BLaER1 treated with 17β-estradiol and CSF1 and Interleukin-3, amounts not matched to agents 10 nM and 100 nM (cell line): ENCODE results near the gene SLC9A2.

Experiments
- H3K27ac ChIP-seq, 11 experiments: shearing (Covaris generic); formaldehyde crosslinking; 2 replicates each; pipeline ENCODE4 v1.8.1; 2022
- H3K27me3 ChIP-seq, 11 experiments: shearing (Covaris generic); formaldehyde crosslinking; 2 replicates each; pipeline ENCODE4 v1.8.1; 2022
- H3K36me3 ChIP-seq, 11 experiments: shearing (Covaris generic); formaldehyde crosslinking; 2 replicates each; pipeline ENCODE4 v1.8.1; 2022
- H3K4me1 ChIP-seq, 10 experiments: shearing (Covaris generic); formaldehyde crosslinking; 2 replicates each; pipeline ENCODE4 v1.8.1; 2022
- H3K4me2 ChIP-seq, 11 experiments: shearing (Covaris generic); formaldehyde crosslinking; 2 replicates each; pipeline ENCODE4 v1.8.1; 2022
- H3K4me3 ChIP-seq, 10 experiments: shearing (Covaris generic); formaldehyde crosslinking; 2 replicates each; pipeline ENCODE4 v1.8.1; 2022
- H3K9ac ChIP-seq, 11 experiments: shearing (Covaris generic); formaldehyde crosslinking; 2 replicates each; pipeline ENCODE4 v1.8.1; 2022
- H3K9me3 ChIP-seq, 11 experiments: shearing (Covaris generic); formaldehyde crosslinking; replicated peaks in 1 of 11; 2 replicates each; pipeline ENCODE4 v1.8.1; 2022
- H4K20me1 ChIP-seq, 11 experiments: shearing (Covaris generic); formaldehyde crosslinking; 2 replicates each; pipeline ENCODE4 v1.8.1; 2022
- Cebpa-rat ChIP-seq, 11 experiments: shearing (Covaris generic); IDR thresholded peaks; 2 replicates each; pipeline ENCODE4 v1.8.1; 2022

SLC9A2 gene

DNA sequence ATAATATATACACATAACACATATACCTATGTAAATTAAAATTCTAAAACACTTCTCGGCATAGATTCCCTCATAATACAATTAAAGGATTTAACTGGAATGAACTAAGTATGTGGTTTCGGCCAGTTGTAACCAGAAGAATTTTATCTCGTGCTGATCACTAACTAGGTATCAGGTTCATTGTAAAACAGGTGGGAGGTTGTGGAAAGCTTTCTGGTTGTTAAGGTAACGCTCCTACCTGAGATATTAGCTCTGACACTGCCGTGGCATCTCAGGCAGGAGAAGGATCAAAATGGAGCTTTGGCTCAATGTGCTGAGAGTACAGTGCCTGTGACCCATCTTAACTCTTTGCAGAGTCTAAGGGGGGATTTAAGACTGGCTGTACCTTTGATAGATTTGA is 42.5 kb downstream of the SLC9A2 start:
- no peak for TF ChIP-seq Cebpa-rat (IDR thresholded peaks at IDR 0.05)
- H4K20me1 ChIP-seq, result no peaks in the 10 kb centered on the region
- no peaks in the 10 kb centered on the region for H3K36me3 ChIP-seq
- no peak overlapping the region for H3K27ac ChIP-seq
- peaks cover 0 to 12% (median 9%) of the 10 kb centered on the region in 10 experiments; a peak in 14 of 20 replicates for H3K4me1 ChIP-seq
- H3K9me3 ChIP-seq, result no peaks in the 10 kb centered on the region
- no peak overlapping the region for H3K9ac ChIP-seq
- no peak overlapping the region for H3K4me3 ChIP-seq
- no peak overlapping the region for H3K4me2 ChIP-seq
- H3K27me3 ChIP-seq, result no peaks in the 10 kb centered on the region

DNA sequence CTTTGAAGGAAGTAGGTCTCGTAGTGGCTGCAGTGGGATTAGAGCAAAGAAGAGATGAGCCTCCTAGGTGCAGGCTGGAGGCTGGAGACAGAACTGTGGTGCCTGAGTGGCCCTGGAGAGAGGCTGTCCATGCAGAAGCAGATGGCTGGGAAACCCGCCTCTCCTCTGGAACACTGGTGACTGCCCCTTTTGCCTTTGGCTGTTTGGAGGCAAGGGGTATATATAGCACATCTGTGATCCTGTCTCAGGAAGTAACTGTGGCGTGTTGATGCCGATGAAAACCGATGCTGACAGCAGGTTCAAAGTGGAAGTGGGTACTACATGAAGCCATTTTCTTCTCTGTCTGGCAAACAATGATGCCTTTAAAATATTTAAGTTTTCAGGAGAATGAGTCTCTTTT is 43.5 kb downstream of the SLC9A2 start:
- H3K36me3 ChIP-seq, result no peaks in the 10 kb centered on the region
- no peaks in the 10 kb centered on the region for H3K27me3 ChIP-seq
- peaks cover 0 to 12% (median 9%) of the 10 kb centered on the region in 10 experiments; a peak in 14 of 20 replicates for H3K4me1 ChIP-seq
- no peak overlapping the region for H3K27ac ChIP-seq
- H4K20me1 ChIP-seq, result no peaks in the 10 kb centered on the region
- no peaks in the 10 kb centered on the region for H3K9me3 ChIP-seq
- H3K4me2 ChIP-seq, result peak overlapping the region in 10 of 11 experiments; percentile 10 to 69 (median 42); a peak in 17 of 22 replicates
- H3K9ac ChIP-seq, result no peak overlapping the region
- no peak for TF ChIP-seq Cebpa-rat (IDR thresholded peaks at IDR 0.05)
- H3K4me3 ChIP-seq, result no peak overlapping the region

DNA sequence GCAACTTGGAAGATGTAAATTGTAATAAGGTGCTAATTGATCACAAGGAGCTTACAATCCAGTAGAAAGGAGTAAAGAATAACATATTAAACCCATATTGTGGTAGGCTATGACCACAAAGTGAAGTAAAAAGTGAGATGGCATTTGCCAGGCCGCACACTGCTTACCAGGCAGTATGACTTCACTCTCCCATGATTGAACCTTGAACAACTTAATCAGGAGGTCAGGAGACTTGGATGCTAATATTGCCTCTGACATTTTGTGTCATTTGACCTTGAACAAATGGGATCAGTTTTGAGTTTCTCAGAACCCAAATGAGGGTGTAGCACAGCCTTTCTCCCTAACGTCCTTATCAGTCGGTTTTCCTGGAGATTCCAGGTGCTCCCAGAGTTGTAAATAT is 44.0 kb downstream of the SLC9A2 start:
- H3K4me1 ChIP-seq, result peaks cover 0 to 12% (median 9%) of the 10 kb centered on the region in 10 experiments; a peak in 14 of 20 replicates
- no peaks in the 10 kb centered on the region for H3K9me3 ChIP-seq
- H3K27me3 ChIP-seq, result no peaks in the 10 kb centered on the region
- no peak overlapping the region for H3K9ac ChIP-seq
- no peaks in the 10 kb centered on the region for H4K20me1 ChIP-seq
- peak overlapping the region in 9 of 11 experiments; percentile 10 to 69 (median 43); a peak in 12 of 22 replicates for H3K4me2 ChIP-seq
- TF ChIP-seq Cebpa-rat (IDR thresholded peaks at IDR 0.05), result no peak
- no peak overlapping the region for H3K27ac ChIP-seq
- no peak overlapping the region for H3K4me3 ChIP-seq
- H3K36me3 ChIP-seq, result no peaks in the 10 kb centered on the region

DNA sequence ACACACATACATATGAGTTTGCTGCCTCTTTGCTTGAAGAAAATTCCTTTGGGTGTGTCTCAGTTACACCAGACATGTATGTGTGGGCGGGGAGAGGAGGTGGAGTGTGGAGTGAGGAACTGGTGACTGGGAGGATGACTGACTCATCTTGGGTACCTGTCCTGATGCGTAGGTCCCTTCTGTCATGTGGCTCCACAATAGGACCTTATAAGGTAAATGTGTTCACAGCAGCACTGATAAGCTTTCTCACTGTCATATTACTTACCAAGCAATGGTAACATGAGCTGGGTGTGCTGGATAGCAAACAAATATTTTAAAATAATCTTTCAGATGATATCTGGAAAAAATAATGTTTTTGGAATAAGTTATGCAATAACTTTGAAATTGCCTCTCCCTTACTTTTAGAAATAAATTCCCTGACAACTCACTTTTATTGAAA is 45.1 kb downstream of the SLC9A2 start:
- no peak for TF ChIP-seq Cebpa-rat (IDR thresholded peaks at IDR 0.05)
- Histone ChIP-seq H3K4me3 (no peak overlapping the region), H3K9ac (no peak overlapping the region), H3K9me3 (no peaks in the 10 kb centered on the region), H3K4me1 (peaks cover 0 to 12% (median 9%) of the 10 kb centered on the region in 10 experiments; a peak in 14 of 20 replicates), H3K27me3 (no peaks in the 10 kb centered on the region), H4K20me1 (no peaks in the 10 kb centered on the region), H3K27ac (no peak overlapping the region), H3K36me3 (no peaks in the 10 kb centered on the region), H3K4me2 (no peak overlapping the region)

DNA sequence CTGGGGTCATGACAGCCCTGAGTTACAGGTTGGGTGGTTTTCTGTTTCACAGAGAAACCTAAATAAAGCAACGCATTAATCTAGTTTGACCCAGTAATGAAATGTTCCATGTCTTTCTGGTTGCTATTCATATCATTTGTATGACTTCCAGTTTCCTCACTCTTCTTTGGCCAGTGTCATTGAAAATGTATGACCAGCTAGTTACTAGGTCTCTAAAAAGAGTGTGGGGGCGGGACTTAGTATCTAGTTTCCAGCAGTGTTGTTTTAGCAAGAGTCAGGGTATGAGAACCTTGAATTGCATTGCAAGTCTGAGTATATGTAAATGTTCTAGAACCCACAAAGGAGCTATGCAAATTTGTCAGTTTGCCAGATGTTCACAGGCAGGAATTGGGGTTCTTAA is 47.7 kb downstream of the SLC9A2 start:
- Histone ChIP-seq H3K36me3 (no peaks in the 10 kb centered on the region), H3K27me3 (no peaks in the 10 kb centered on the region), H3K27ac (no peak overlapping the region), H4K20me1 (no peaks in the 10 kb centered on the region), H3K4me1 (peaks cover 3 to 12% (median 10%) of the 10 kb centered on the region in 10 experiments; a peak in 18 of 20 replicates), H3K9ac (no peak overlapping the region), H3K9me3 (no peaks in the 10 kb centered on the region), H3K4me2 (no peak overlapping the region), H3K4me3 (no peak overlapping the region)
- TF ChIP-seq Cebpa-rat (IDR thresholded peaks at IDR 0.05), result no peak

DNA sequence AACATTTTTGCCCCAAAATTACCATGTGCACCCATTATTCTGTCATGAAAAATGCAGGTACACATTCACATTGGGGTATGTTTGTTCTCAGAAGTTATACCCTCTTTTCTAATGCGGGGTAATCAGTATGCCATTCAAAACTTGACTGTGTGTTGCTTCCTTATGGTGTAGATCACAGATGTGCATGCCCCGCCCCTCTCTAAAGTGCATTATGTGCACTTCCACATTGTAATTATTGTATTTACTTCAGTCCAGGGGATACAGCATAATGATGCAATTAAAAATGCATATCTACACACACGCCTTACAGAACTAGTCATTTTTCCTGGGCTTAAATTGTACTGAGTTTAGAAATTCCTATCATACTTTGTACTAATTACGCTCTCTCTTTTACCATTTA is 48.8 kb downstream of the SLC9A2 start:
- TF ChIP-seq Cebpa-rat (IDR thresholded peaks at IDR 0.05), result no peak
- H3K4me3 ChIP-seq, result no peak overlapping the region
- peaks cover 0 to 12% (median 10%) of the 10 kb centered on the region in 10 experiments; a peak in 15 of 20 replicates for H3K4me1 ChIP-seq
- no peak overlapping the region for H3K9ac ChIP-seq
- no peak overlapping the region for H3K4me2 ChIP-seq
- H3K27me3 ChIP-seq, result no peaks in the 10 kb centered on the region
- H3K36me3 ChIP-seq, result no peaks in the 10 kb centered on the region
- H3K9me3 ChIP-seq, result no peaks in the 10 kb centered on the region
- H3K27ac ChIP-seq, result no peak overlapping the region
- no peaks in the 10 kb centered on the region for H4K20me1 ChIP-seq

DNA sequence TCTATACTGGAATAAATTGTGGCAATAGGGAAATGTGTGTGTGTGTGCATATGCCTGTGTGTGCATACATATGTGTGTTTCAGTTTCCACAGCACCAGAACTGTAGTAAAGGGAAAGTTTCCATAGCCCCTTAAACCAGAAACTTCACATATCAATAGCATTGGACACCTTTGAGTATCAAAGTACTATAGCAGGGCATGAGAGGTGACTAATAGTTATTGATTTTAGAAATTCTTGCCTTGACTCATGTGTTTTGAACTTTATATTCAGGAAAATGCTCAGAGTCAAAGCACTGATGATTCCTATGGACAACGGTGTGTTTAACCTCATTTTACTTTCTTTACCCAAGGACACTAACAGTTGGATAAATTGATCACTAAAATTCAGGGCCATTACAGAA is 50.0 kb downstream of the SLC9A2 start:
- Histone ChIP-seq H3K36me3 (no peaks in the 10 kb centered on the region), H3K27me3 (no peaks in the 10 kb centered on the region), H3K4me1 (peaks cover 0 to 12% (median 10%) of the 10 kb centered on the region in 10 experiments; a peak in 11 of 20 replicates), H3K4me2 (no peak overlapping the region), H3K4me3 (no peak overlapping the region), H3K9me3 (no peaks in the 10 kb centered on the region), H4K20me1 (no peaks in the 10 kb centered on the region), H3K9ac (no peak overlapping the region), H3K27ac (no peak overlapping the region)
- no peak for TF ChIP-seq Cebpa-rat (IDR thresholded peaks at IDR 0.05)

DNA sequence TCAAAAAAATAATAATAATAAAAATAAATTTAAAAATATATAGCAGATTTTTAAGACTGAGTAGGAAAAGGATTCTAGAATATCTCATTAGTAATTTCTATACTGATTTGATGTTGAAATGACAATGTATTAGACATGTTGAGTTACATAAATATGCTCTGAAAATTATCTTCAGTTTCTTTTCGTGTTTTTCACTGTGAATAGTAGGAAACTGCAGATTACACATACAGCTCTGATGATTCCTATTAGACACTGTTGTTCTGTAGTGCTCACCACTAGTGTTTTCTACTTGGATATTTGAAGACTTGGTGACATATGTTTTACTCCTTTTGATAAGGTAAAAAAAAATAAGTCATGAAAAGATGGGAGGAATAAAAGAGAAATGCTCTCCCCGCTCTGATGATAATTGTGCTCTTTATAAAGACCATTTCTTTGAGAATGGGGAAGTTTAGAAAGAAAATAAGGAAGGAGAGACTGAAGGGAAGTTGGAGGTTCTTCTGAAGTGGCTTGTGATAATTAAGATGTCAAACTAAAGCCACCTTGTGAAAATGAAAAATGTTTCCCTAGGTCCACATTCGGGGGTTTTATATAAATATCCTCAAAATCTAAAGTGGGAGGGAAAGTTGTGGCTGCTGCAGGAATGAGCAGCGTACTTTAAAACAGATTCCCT is 52.9 kb downstream of the SLC9A2 start:
- Histone ChIP-seq H3K27me3 (no peaks in the 10 kb centered on the region), H3K4me2 (peak overlapping the region in 6 of 11 experiments; percentile 17 to 48 (median 26); a peak in 9 of 22 replicates), H3K27ac (no peak overlapping the region), H3K36me3 (no peaks in the 10 kb centered on the region), H3K9ac (no peak overlapping the region), H4K20me1 (no peaks in the 10 kb centered on the region), H3K4me3 (no peak overlapping the region), H3K4me1 (peaks cover 0 to 12% (median 10%) of the 10 kb centered on the region in 10 experiments; a peak in 11 of 20 replicates), H3K9me3 (no peaks in the 10 kb centered on the region)
- no peak for TF ChIP-seq Cebpa-rat (IDR thresholded peaks at IDR 0.05)

DNA sequence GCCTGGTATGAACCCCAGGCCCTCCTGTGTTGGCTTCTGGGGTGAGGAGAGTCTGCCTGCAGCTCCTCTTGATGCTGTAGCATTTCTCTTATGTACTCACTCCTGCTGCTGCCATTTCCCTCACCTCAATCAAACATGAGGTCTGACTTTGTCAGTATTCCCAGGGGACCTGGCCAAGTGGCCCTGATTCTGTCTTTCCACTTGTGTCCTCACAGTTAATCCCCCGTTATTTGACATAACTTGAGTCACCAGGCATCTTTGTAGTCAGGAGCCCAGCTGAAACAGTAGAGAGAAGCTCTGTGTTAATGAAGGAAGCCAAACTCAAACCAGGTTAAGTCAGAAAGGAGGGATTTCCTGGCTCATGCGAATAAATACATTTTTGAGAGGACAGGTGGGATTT is 55.0 kb downstream of the SLC9A2 start:
- peaks cover 0 to 12% (median 10%) of the 10 kb centered on the region in 10 experiments; a peak in 11 of 20 replicates for H3K4me1 ChIP-seq
- no peaks in the 10 kb centered on the region for H4K20me1 ChIP-seq
- no peak overlapping the region for H3K4me3 ChIP-seq
- H3K9ac ChIP-seq, result no peak overlapping the region
- TF ChIP-seq Cebpa-rat (IDR thresholded peaks at IDR 0.05), result no peak
- H3K27me3 ChIP-seq, result no peaks in the 10 kb centered on the region
- no peaks in the 10 kb centered on the region for H3K36me3 ChIP-seq
- H3K4me2 ChIP-seq, result no peak overlapping the region
- H3K9me3 ChIP-seq, result no peaks in the 10 kb centered on the region
- H3K27ac ChIP-seq, result no peak overlapping the region

DNA sequence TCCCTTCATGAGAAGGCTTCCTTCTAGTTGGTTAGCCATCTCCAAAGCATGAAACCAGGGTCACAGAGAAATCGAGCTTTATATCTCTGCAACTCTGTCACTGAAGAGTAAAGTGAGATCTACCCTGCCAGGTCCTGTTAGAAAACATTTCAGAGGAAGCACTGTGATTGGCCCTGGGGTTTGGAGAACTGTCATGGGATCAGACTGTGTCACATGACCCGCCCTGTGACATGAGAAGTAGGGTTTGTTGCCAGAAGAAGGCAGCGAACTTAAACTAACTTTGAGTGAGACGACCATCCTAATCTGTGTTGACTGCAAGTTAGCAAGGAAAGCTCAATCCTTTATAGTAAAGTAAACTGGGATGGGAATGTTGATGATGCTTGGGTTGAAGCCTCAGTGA is 55.5 kb downstream of the SLC9A2 start:
- no peak overlapping the region for H3K4me2 ChIP-seq
- no peaks in the 10 kb centered on the region for H3K9me3 ChIP-seq
- H3K27ac ChIP-seq, result no peak overlapping the region
- no peak for TF ChIP-seq Cebpa-rat (IDR thresholded peaks at IDR 0.05)
- no peak overlapping the region for H3K9ac ChIP-seq
- no peaks in the 10 kb centered on the region for H3K36me3 ChIP-seq
- no peak overlapping the region for H3K4me3 ChIP-seq
- H3K27me3 ChIP-seq, result no peaks in the 10 kb centered on the region
- H4K20me1 ChIP-seq, result no peaks in the 10 kb centered on the region
- H3K4me1 ChIP-seq, result peaks cover 0 to 12% (median 10%) of the 10 kb centered on the region in 10 experiments; a peak in 11 of 20 replicates
